ENCODE results near the gene ZNF776. TPM values are rescaled to one million over a fixed set of nuclear protein-coding genes. Genes with fewer than 3 reads are reported as not detected.
"Not testable (repeated sequence)": the region's sequence is repeated elsewhere in the genome, so short reads cannot be mapped to it uniquely, and the experiment has no call there.

ZNF776 gene
- polyA plus RNA-seq, 1 experiment: 9.7 TPM

DNA sequence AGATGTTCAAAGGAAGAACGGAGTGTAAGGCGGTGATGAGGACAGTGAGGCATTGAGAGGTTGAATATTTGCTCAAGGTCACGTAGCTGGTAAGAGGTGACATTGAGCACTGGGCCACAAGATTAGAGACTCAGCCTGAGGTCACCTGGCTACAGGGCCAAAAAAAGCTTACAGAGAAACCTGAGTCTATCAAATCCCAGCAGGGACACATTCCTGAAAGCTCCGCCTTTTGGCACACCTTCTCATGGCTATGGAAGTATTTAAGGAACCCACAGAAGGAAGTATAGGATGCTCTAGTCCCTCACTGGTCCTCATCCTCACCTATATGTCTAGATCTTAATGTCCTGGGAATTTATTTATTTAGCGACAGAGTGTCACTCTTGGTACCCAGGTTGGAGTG is 40.3 kb downstream of the ZNF776 start:
- H3K27me3 ChIP-seq (ENCODE audit: control insufficient read depth, insufficient read depth, low read length): no peaks in the 10 kb centered on the region
- DNase-seq (ENCODE audit: low read depth, low spot score): no peak
- CTCF ChIA-PET: no interaction called here
- TF ChIP-seq, protein P1, sequence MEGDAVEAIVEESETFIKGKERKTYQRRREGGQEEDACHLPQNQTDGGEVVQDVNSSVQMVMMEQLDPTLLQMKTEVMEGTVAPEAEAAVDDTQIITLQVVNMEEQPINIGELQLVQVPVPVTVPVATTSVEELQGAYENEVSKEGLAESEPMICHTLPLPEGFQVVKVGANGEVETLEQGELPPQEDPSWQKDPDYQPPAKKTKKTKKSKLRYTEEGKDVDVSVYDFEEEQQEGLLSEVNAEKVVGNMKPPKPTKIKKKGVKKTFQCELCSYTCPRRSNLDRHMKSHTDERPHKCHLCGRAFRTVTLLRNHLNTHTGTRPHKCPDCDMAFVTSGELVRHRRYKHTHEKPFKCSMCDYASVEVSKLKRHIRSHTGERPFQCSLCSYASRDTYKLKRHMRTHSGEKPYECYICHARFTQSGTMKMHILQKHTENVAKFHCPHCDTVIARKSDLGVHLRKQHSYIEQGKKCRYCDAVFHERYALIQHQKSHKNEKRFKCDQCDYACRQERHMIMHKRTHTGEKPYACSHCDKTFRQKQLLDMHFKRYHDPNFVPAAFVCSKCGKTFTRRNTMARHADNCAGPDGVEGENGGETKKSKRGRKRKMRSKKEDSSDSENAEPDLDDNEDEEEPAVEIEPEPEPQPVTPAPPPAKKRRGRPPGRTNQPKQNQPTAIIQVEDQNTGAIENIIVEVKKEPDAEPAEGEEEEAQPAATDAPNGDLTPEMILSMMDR (IDR thresholded peaks at IDR 0.05; ENCODE audit: low read depth, low read length): no peak
- POLR2A ChIA-PET: no interaction called here
- peaks cover 52% of the 10 kb centered on the region for H3K9me3 ChIP-seq (ENCODE audit: control insufficient read depth, insufficient read depth, low read length)
- H3K4me3 ChIP-seq (ENCODE audit: low read depth, low read length): no peak overlapping the region
- H3K27ac ChIP-seq (ENCODE audit: low read depth, low read length): no peak overlapping the region

DNA sequence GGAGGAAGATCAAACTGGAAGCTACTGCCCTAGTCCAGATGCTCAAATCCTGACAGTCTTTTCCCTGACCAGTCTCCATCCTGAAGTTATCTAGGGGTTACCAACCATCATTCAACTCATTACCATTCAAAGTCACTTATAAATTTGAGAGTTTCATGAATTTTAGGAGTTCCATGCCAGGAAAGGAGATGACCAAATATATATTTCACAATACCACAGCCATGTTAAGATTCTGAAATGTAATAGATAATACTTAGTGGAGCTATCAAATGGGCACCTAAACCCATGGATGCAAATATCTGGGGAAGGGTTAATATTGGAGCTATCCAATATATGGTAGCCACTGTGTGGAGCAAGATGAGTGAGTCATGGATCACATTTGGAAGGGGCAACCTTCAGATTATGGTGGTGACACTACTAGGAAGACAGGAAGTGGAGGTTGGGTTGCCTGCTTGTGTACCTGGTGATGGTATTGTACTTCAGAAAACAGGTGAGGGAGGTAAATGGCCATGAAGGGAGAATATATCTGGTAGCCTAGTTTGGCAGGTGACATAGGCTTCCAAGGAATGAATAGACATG is 41.6 kb downstream of the ZNF776 start:
- ChIA-PET CTCF (no interaction called here), POLR2A (no interaction called here)
- TF ChIP-seq, protein P1 (IDR thresholded peaks at IDR 0.05; ENCODE audit: low read depth, low read length): no peak
- Histone ChIP-seq H3K27me3 (ENCODE audit: control insufficient read depth, insufficient read depth, low read length) (no peaks in the 10 kb centered on the region), H3K4me3 (ENCODE audit: low read depth, low read length) (no peak overlapping the region), H3K27ac (ENCODE audit: low read depth, low read length) (no peak overlapping the region), H3K9me3 (ENCODE audit: control insufficient read depth, insufficient read depth, low read length) (peaks cover 44% of the 10 kb centered on the region)
- DNase-seq (ENCODE audit: low read depth, low spot score): no peak

DNA sequence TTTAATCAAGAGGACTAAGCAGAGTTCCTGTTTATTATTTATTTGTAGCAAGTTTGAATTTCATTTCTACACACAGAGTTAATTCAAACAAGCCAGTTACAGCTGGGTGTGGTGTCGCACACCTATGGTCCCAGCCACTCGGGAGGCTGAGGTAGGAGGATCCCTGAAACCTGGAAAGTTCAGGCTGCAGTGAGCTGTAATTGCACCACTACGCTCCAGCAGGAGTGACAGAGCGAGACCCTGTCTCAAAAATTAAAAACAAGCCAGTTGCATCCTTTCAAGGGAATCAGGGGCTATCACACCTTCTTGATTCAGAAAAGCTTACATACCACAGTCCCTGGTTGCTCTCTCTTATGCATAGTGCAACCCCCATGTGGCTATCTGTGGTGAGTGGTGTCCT is 42.7 kb downstream of the ZNF776 start:
- ChIA-PET POLR2A (no interaction called here), CTCF (interaction anchor here (0.5 kb wide), 1 partner anchor 365 kb away, joined by 3 read pairs; no protein-coding TSS in a partner anchor)
- Histone ChIP-seq H3K4me3 (ENCODE audit: low read depth, low read length) (no peak overlapping the region), H3K27me3 (ENCODE audit: control insufficient read depth, insufficient read depth, low read length) (no peaks in the 10 kb centered on the region), H3K27ac (ENCODE audit: low read depth, low read length) (no peak overlapping the region), H3K9me3 (ENCODE audit: control insufficient read depth, insufficient read depth, low read length) (peaks cover 41% of the 10 kb centered on the region)
- TF ChIP-seq, protein P1 (IDR thresholded peaks at IDR 0.05; ENCODE audit: low read depth, low read length): no peak
- DNase-seq (ENCODE audit: low read depth, low spot score): no peak

DNA sequence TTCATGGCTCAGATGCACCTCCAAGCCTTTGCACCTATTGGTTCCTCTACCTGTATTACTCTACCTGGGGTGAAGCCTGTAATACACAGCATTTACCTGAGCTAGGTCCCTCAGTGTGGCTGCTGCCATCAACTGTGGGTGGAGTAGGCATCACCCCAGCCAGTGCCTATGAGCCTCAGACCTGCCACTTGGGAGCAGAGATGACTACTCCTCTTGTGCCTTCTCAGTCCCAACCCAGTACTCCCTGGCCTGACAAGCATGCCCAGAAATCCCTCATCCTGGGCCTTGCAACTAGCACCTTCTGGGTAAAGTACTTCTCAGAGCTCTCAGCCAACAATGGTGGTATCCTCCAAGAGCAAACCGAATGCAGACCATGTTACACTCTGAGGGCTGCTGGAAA is 50.0 kb downstream of the ZNF776 start:
- H3K27ac ChIP-seq (ENCODE audit: low read depth, low read length); POLR2A ChIA-PET; DNase-seq (ENCODE audit: low read depth, low spot score); H3K27me3 ChIP-seq (ENCODE audit: control insufficient read depth, insufficient read depth, low read length); H3K9me3 ChIP-seq (ENCODE audit: control insufficient read depth, insufficient read depth, low read length); CTCF ChIA-PET; H3K4me3 ChIP-seq (ENCODE audit: low read depth, low read length): not testable (repeated sequence)

DNA sequence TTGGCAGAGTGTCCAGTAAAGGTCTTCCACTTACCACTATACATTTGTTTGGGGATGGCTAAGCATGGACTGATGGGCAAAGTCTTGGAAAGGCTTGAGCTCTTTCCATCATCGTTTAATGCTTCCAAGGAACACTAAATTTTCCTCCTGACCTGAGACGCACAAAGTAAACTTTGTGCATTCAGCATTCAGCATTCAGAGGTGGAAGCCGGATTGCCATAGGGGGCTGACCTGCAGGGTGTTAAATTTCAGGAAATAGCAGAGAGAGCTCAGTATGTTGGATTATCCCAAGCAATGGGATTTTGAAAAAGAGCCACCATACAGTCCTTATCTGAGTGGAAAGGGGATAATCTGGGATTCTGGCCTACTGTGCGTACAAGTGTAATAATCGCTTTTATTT is 54.1 kb downstream of the ZNF776 start:
- ChIA-PET CTCF (no interaction called here), POLR2A (interaction anchor here (2.0 kb wide), 1 partner anchor 14 kb away, joined by 7 read pairs; the partner anchor contains the start of gene ZNF552)
- no peaks in the 10 kb centered on the region for H3K9me3 ChIP-seq (ENCODE audit: control insufficient read depth, insufficient read depth, low read length)
- H3K27ac ChIP-seq (ENCODE audit: low read depth, low read length): no peak overlapping the region
- no peak for DNase-seq (ENCODE audit: low read depth, low spot score)
- H3K27me3 ChIP-seq (ENCODE audit: control insufficient read depth, insufficient read depth, low read length): no peaks in the 10 kb centered on the region
- H3K4me3 ChIP-seq (ENCODE audit: low read depth, low read length): no peak overlapping the region
- TF ChIP-seq, protein P1 (IDR thresholded peaks at IDR 0.05; ENCODE audit: low read depth, low read length): no peak
